Nephron (organoid): ENCODE data around the gene UPF2.

Experiments
- H3K27ac Mint-ChIP-seq, 3 experiments: 2 replicates each; pipeline ENCODE4 v1.8.0; 2020; ENCODE audit warnings: mixed read lengths in 3 of 3, mild to moderate bottlenecking in 2 of 3, moderate library complexity in 1 of 3
- H3K27me3 Mint-ChIP-seq: 2 replicates; pipeline ENCODE4 v1.8.0; 2021; ENCODE audit warnings: low read depth, mild to moderate bottlenecking, moderate library complexity, mixed read lengths
- H3K36me3 Mint-ChIP-seq: 2 replicates; pipeline ENCODE4 v1.8.0; 2020; ENCODE audit warnings: low read depth, mixed read lengths
- H3K4me1 Mint-ChIP-seq: 2 replicates; pipeline ENCODE4 v1.8.0; 2020; ENCODE audit warnings: mixed read lengths
- H3K4me3 Mint-ChIP-seq, 3 experiments: 2 replicates each; pipeline ENCODE4 v1.8.0; 2020; ENCODE audit warnings: mild to moderate bottlenecking in 3 of 3, mixed read lengths in 3 of 3, moderate library complexity in 2 of 3
- H3K9me3 Mint-ChIP-seq: 2 replicates; pipeline ENCODE4 v1.8.0; 2020; ENCODE audit warnings: mixed read lengths
- CTCF ChIP-seq, 3 experiments: fragments of 200-600 bp; sonication (generic); IDR thresholded peaks; one replicate each; pipeline ENCODE4 v1.5.0; 2021; ENCODE audit warnings: antibody characterized with exemption in 3 of 3; ENCODE audit not compliant: unreplicated experiment in 3 of 3

Gene UPF2

DNA sequence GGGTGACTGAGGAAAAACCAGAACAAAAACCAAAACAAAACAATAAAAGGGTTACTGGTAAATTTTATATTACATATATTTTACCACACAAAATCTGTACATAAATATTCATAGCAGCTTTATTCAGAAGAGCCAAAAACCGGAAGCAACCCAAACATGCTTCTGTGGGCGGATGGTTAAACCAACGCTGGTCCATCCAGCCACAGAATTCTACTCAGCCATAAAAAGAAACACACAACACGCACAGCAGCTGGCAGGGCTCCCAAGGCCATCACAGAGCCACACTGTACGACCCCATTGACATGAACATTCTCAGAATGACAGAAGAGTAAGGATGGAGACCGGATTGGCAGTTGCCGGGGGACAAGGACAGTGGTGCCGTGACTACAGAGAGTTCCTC, 135.9 kb downstream of the UPF2 start:
- Mint-ChIP-seq H3K4me3 (no peak overlapping the region), H3K9me3 (no peaks in the 10 kb centered on the region), H3K4me1 (peaks cover 5% of the 10 kb centered on the region), H3K27me3 (peaks cover under 1% of the 10 kb centered on the region), H3K27ac (no peak overlapping the region), H3K36me3 (no peaks in the 10 kb centered on the region)
- TF ChIP-seq CTCF (IDR thresholded peaks at IDR 0.05; ENCODE audit: unreplicated experiment in 3 of 3): no peak

- TF ChIP-seq CTCF (IDR thresholded peaks at IDR 0.05; ENCODE audit: unreplicated experiment in 3 of 3): no peak
- Mint-ChIP-seq H3K4me1 (peaks cover 20% of the 10 kb centered on the region), H3K27me3 (peaks cover 4% of the 10 kb centered on the region), H3K9me3 (no peaks in the 10 kb centered on the region), H3K4me3 (no peak overlapping the region), H3K36me3 (no peaks in the 10 kb centered on the region), H3K27ac (no peak overlapping the region)
These were observed 140.0 kb downstream of the UPF2 start for GRCh38 chr10:11902646-11903045.

- H3K9me3 Mint-ChIP-seq: no peaks in the 10 kb centered on the region
- peaks cover 21% of the 10 kb centered on the region for H3K4me1 Mint-ChIP-seq
- H3K4me3 Mint-ChIP-seq: no peak overlapping the region
- no peak for TF ChIP-seq CTCF (IDR thresholded peaks at IDR 0.05; ENCODE audit: unreplicated experiment in 3 of 3)
- H3K27ac Mint-ChIP-seq: no peak overlapping the region
- H3K36me3 Mint-ChIP-seq: no peaks in the 10 kb centered on the region
- peaks cover 4% of the 10 kb centered on the region for H3K27me3 Mint-ChIP-seq
These were observed 140.7 kb downstream of the UPF2 start for GRCh38 chr10:11901833-11902475.

GRCh38 chr10:11901454-11901832, 141.2 kb downstream of the UPF2 start:
- Mint-ChIP-seq H3K9me3 (no peaks in the 10 kb centered on the region), H3K4me1 (peaks cover 21% of the 10 kb centered on the region), H3K36me3 (no peaks in the 10 kb centered on the region), H3K4me3 (no peak overlapping the region), H3K27ac (no peak overlapping the region), H3K27me3 (peaks cover 4% of the 10 kb centered on the region)
- no peak for TF ChIP-seq CTCF (IDR thresholded peaks at IDR 0.05; ENCODE audit: unreplicated experiment in 3 of 3)

DNA sequence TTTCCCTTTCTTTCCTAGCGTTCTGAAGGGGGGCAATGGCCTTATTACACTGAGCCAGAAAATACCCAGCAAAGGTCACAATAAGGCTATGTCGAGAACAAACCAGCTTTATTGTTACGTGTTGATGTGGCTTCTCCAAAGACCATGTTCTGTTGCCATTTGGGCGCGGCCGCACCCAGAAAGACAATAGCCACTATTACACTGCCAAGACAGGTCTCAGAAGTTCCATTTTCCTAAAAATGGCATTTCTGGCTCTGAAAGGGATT, 141.6 kb downstream of the UPF2 start:
- Mint-ChIP-seq H3K9me3 (no peaks in the 10 kb centered on the region), H3K4me1 (peaks cover 21% of the 10 kb centered on the region), H3K27ac (no peak overlapping the region), H3K4me3 (no peak overlapping the region), H3K27me3 (peaks cover 4% of the 10 kb centered on the region), H3K36me3 (no peaks in the 10 kb centered on the region)
- TF ChIP-seq CTCF (IDR thresholded peaks at IDR 0.05; ENCODE audit: unreplicated experiment in 3 of 3): no peak

GRCh38 chr10:11899067-11899876, 143.3 kb downstream of the UPF2 start:
- no peak overlapping the region for H3K27ac Mint-ChIP-seq
- TF ChIP-seq CTCF (IDR thresholded peaks at IDR 0.05; ENCODE audit: unreplicated experiment in 3 of 3): no peak
- peaks cover 21% of the 10 kb centered on the region for H3K4me1 Mint-ChIP-seq
- H3K4me3 Mint-ChIP-seq: no peak overlapping the region
- H3K27me3 Mint-ChIP-seq: peaks cover 4% of the 10 kb centered on the region
- H3K36me3 Mint-ChIP-seq: no peaks in the 10 kb centered on the region
- H3K9me3 Mint-ChIP-seq: no peaks in the 10 kb centered on the region
